ENCODE data around the gene DCP1B.
A peak's percentile ranks its signal among the peaks of the same experiment; 100 is the strongest.
"Not testable (repeated sequence)": the region's sequence is repeated elsewhere in the genome, so short reads cannot be mapped to it uniquely, and the experiment has no call there.

Gene DCP1B

DNA sequence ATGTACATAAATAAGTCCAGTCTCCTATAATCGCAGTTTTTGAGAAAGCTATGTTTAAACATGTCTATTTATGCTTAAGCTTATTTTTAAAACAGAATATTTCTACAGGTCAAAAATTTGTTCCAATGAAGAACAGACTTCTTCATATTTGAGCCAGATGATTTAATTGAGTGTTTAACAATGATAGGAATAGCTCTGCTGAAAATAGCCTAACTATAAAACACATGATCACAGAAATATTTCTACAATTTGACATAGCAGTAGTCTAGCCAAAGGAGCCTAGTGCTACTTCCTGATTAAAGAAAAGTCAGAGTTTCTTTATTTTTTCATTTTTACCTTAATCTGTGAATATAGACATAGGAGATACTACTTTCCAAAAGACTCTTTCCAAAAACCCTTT lies 29.4 kb downstream of the DCP1B start:
- no peak for DNase-seq

DNA sequence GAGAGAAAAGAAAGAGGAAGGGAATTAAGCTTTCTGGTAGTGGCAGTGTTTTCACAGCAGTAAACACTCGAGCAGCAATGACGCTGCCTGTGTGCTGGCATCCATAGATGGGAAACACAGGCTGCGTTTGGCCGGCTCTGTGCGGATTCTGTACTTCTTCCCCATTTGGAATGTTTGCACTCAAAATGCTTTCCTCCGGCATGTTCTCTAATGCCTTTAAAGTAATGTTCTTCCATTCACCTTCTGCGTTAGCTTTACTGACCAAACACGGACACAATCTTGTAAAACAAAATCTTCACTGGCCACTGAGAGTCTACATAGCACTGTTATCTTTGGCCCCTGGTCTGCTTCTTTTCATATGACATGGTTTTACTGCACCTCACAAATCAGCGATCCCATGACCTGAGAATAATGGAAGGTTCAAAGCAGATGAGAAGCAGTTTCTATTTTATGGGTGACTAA lies 31.4 kb downstream of the DCP1B start:
- DNase-seq, result no peak

DNA sequence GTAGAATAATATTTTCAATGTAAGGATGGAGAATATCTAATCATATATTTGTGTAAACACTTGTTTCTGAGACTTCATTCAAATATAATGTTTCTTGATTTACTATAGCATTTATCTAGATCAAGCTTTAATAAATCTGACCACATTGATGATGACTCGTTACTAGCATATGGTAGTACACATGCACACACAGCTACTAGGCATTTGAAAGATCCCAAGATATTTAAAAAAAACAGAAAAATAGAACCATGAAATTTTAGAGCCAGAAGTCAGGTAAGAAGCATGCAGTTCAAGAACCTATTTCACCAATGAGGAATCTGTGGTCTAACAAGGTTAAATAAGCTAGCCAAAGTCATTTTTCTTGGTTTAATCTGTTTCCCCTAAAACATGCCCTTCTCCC lies 32.0 kb downstream of the DCP1B start:
- DNase-seq, result peak; percentile 73

DNA sequence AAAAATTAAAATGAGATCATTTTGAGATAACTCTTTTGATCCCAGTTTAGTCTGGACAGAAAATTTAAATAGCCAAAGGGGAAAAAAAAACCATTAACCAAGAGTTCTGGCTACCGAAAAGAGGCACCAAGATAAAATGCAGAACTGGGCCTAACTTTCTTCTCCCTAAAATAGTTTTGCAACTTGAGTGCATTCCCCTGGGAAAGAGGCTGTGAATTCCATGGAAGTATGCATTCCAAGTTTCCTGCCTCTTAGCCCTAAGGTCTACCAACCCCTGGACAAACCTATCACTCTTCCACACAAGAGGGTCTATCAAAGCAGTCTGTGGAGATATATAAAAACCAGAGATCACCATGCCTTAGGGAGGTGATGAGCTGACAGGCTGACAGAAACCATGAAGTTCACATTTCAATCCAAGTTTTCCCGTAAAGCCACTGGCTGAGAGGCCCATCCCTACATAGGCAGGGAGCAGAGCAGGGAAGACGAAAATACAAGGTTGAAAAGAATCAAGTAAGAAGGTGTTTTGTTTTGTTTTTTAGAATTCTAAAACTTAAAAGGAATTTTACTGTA lies 33.8 kb downstream of the DCP1B start:
- DNase-seq, result peak; percentile 17

- no peak for DNase-seq
Observed at GRCh38 chr12:1966561-1967226, 37.6 kb downstream of the DCP1B start.

- no peak for DNase-seq
Observed at GRCh38 chr12:1965916-1966315, 38.3 kb downstream of the DCP1B start.

GRCh38 chr12:1962051-1963020 lies 41.9 kb downstream of the DCP1B start:
- no peak for DNase-seq

DNA sequence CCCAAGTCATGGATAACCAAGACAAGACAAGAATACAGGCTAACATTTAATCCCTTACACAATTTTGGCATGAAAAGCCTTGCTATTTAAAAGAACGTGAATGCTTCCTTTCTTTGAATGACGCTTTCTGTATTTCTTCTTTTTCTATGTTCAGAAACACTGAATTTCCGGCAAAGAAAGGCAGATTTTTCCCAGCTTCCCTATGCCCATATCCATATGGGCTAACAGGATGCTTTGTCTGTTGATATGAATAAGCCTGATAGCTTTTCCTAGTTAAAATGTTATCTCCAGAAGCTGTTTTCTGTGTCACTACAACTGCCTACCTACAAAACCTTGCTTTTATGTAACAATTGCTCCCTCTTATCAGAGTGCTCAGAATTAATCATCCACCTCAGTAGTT lies 47.5 kb downstream of the DCP1B start:
- DNase-seq, result no peak

DNA sequence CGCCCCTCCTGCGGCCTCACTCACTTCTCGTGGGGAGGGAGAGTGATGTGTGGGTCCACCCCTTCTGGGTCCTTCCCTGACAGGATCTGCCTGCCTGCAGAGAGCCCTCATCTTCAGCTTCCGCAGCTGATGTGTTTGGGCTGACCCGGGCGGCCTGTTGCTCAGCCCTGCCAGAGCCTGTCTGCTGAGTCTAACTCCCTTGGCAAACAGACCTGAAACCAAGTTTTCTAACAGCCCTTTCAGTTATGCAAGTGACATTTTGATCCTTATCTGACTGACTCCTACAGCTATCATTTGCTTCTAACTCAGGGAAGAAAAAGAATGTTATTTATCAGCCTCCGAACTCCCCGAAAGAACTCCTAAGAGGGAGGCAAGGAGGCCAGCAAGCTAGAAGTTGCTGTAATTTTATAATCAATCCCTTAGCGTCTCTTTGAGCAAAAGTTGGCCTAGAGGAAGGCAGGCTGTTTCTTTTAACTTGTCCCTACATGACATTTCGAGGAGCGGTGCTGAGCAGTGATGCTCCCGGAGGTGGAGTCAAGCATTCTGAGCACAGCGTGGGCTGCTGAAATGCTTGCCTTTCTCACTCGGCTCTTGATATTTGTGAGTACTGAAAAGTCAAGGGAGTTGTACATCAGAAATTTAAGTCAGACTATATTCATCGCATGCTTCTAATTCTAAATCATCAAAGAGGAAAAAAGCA lies 54.3 kb downstream of the DCP1B start:
- DNase-seq, result no peak

DNA sequence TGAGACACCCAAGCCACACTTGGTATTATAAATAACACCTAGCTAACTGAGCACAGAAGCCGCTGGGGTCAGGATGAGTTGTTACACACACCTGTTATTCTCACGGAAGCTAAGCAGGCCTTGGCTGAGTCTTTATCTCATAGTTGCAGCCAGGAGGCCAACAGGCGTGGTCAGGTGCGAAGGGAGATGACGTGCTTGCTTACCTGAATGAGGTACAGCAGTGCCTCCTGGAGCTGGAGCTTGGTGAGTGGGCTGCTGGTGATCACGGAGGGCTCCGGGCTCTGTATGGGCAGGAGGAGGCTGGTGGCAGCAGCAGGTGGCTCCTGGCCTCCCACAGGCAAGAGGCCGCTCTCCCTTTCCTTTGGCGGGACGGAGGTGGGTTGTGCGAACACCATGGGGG lies 55.4 kb downstream of the DCP1B start:
- no peak for DNase-seq

GRCh38 chr12:1947081-1947480 lies 57.2 kb downstream of the DCP1B start:
- DNase-seq, result peak; percentile 71

- no peak for DNase-seq
Observed at GRCh38 chr12:1946296-1946695, 58.0 kb downstream of the DCP1B start.

GRCh38 chr12:1945502-1945901 lies 58.8 kb downstream of the DCP1B start:
- not testable (repeated sequence) for DNase-seq

GRCh38 chr12:1939801-1940607 lies 64.3 kb downstream of the DCP1B start:
- DNase-seq, result peak; percentile 70

DNA sequence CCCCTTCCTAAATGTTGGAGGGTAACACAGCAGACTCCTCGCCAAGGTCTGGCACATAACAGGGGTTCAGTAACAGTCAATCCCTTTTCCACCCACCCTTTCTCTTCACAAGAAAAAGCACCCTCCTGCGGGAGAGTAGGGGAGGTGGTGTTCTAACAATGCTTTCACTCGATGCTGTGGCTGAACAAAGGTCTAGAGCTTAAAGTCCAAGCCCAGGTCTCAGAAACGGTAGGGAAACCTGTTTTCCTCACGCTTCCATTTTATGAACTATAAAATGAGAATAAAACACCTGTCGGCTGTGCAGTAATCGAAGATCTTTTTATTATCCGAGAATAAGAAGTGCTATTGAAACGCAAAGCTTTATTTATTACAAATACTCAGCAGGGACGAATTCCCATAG lies 64.9 kb downstream of the DCP1B start:
- no peak for DNase-seq

- DNase-seq, result no peak
Observed at GRCh38 chr12:1937481-1938224, 66.6 kb downstream of the DCP1B start.

- peak; percentile 27 for DNase-seq
Observed at GRCh38 chr12:1936406-1937320, 67.6 kb downstream of the DCP1B start.

GRCh38 chr12:1935700-1936378 lies 68.4 kb downstream of the DCP1B start:
- no peak for DNase-seq

DNA sequence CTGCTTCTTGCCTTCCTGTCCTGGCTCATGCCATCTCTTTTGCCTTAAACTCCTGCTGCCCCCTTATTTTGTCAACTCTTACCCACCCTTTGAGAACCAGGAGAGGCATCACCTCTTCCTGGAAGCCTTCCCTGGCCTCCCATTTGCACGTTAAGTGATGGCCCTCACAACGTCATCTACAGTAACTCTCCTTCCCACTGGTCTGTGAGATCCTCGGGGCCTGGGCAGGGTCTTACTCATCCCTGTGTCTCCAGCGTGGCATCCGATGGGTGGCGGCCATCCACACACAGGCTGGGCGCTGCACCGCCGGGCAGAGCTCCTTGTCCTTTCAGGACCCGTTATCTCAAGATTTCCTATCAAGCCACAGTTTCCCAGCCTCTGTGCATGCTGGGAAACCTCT lies 69.0 kb downstream of the DCP1B start:
- DNase-seq, result no peak

Data from fibroblast of skin of abdomen (primary cell).